Neutrophil (primary cell): Measurements from ENCODE around the gene LRRC51.

ENCODE experiments used
- H3K27ac ChIP-seq: fragments of 200-600 bp; sonication (generic); 2 replicates; pipeline ENCODE4 v1.5.1; 2016; ENCODE audit warnings: mild to moderate bottlenecking, moderate library complexity
- H3K27me3 ChIP-seq: fragments of 200-600 bp; sonication (generic); 2 replicates; pipeline ENCODE4 v1.6.0; 2016; ENCODE audit warnings: mild to moderate bottlenecking
- H3K36me3 ChIP-seq: fragments of 200-600 bp; sonication (generic); 2 replicates; pipeline ENCODE4 v1.5.1; 2017
- H3K4me1 ChIP-seq, 2 experiments: fragments of 200-600 bp in 1 of 2; sonication (generic) in 1 of 2; 1 replicate in 1 of 2; 2 replicates in 1 of 2; pipeline versions ENCODE4 v1.5.1 to v1.6.1; 2013 to 2016; ENCODE audit warnings: low read depth in 1 of 2, low read length in 1 of 2, mild to moderate bottlenecking in 1 of 2, moderate library complexity in 1 of 2; ENCODE audit not compliant: control insufficient read depth in 1 of 2, insufficient read depth in 1 of 2
- H3K4me3 ChIP-seq, 2 experiments: fragments of 200-600 bp in 1 of 2; sonication (generic) in 1 of 2; 1 replicate in 1 of 2; 2 replicates in 1 of 2; pipeline ENCODE4 v1.5.1; 2013 to 2016; ENCODE audit warnings: low read depth in 1 of 2, low read length in 1 of 2, mild to moderate bottlenecking in 1 of 2, moderate library complexity in 1 of 2
- H3K9me3 ChIP-seq: fragments of 200-600 bp; sonication (generic); 2 replicates; pipeline ENCODE4 v1.5.1; 2016
- CTCF ChIP-seq: fragments of 200-600 bp; sonication (generic); IDR thresholded peaks from 2 replicates; pipeline ENCODE4 v1.5.1; 2016; ENCODE audit warnings: antibody characterized with exemption

The LRRC51 gene

GRCh38 chr11:72042064-72042745, 38.4 kb upstream of the LRRC51 start:
- H3K4me3 ChIP-seq: peak overlapping the region; percentile 63 to 64
- peaks cover 9% of the 10 kb centered on the region for H3K36me3 ChIP-seq
- no peaks in the 10 kb centered on the region for H3K27me3 ChIP-seq
- no peak for TF ChIP-seq CTCF
- H3K9me3 ChIP-seq: no peaks in the 10 kb centered on the region
- H3K27ac ChIP-seq: peak overlapping the region; percentile 91
- peaks cover 40 to 43% of the 10 kb centered on the region in 2 experiments for H3K4me1 ChIP-seq

- peaks cover 23% of the 10 kb centered on the region for H3K36me3 ChIP-seq
- H3K27me3 ChIP-seq: no peaks in the 10 kb centered on the region
- H3K4me3 ChIP-seq: no peak overlapping the region
- peaks cover 19 to 21% of the 10 kb centered on the region in 2 experiments for H3K4me1 ChIP-seq
- no peaks in the 10 kb centered on the region for H3K9me3 ChIP-seq
- TF ChIP-seq CTCF: no peak
- no peak overlapping the region for H3K27ac ChIP-seq
These were observed 34.8 kb upstream of the LRRC51 start for GRCh38 chr11:72045849-72046248.

GRCh38 chr11:72048766-72049460, 31.7 kb upstream of the LRRC51 start:
- Histone ChIP-seq H3K36me3 (peaks cover 26% of the 10 kb centered on the region), H3K27ac (no peak overlapping the region), H3K4me3 (no peak overlapping the region), H3K27me3 (no peaks in the 10 kb centered on the region), H3K4me1 (no peaks in the 10 kb centered on the region), H3K9me3 (no peaks in the 10 kb centered on the region)
- no peak for TF ChIP-seq CTCF

GRCh38 chr11:72058416-72059034, 22.1 kb upstream of the LRRC51 start:
- Histone ChIP-seq H3K4me1 (peaks cover 13% of the 10 kb centered on the region in 2 experiments), H3K27me3 (no peaks in the 10 kb centered on the region), H3K4me3 (no peak overlapping the region), H3K36me3 (peaks cover 4% of the 10 kb centered on the region), H3K9me3 (no peaks in the 10 kb centered on the region), H3K27ac (no peak overlapping the region)
- TF ChIP-seq CTCF: no peak

- Histone ChIP-seq H3K27ac (peak overlapping the region; percentile 80), H3K9me3 (no peaks in the 10 kb centered on the region)
- no peak for TF ChIP-seq CTCF
These were observed 18.8 kb upstream of the LRRC51 start for GRCh38 chr11:72061739-72062396.

More at GRCh38 chr11:72061739-72062396, 18.8 kb upstream of the LRRC51 start:
- Histone ChIP-seq H3K36me3 (peaks cover 4% of the 10 kb centered on the region), H3K4me3 (no peak overlapping the region), H3K4me1 (peaks cover 13 to 17% of the 10 kb centered on the region in 2 experiments), H3K27me3 (no peaks in the 10 kb centered on the region)
